Measurements from ENCODE around the gene GRK5.

GRCh38 chr10:119379466-119380071 is 172.2 kb downstream of the GRK5 start:
- TF ChIP-seq, protein P1, sequence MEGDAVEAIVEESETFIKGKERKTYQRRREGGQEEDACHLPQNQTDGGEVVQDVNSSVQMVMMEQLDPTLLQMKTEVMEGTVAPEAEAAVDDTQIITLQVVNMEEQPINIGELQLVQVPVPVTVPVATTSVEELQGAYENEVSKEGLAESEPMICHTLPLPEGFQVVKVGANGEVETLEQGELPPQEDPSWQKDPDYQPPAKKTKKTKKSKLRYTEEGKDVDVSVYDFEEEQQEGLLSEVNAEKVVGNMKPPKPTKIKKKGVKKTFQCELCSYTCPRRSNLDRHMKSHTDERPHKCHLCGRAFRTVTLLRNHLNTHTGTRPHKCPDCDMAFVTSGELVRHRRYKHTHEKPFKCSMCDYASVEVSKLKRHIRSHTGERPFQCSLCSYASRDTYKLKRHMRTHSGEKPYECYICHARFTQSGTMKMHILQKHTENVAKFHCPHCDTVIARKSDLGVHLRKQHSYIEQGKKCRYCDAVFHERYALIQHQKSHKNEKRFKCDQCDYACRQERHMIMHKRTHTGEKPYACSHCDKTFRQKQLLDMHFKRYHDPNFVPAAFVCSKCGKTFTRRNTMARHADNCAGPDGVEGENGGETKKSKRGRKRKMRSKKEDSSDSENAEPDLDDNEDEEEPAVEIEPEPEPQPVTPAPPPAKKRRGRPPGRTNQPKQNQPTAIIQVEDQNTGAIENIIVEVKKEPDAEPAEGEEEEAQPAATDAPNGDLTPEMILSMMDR (IDR thresholded peaks at IDR 0.05), result no peak
- TF ChIP-seq POLR2A (IDR thresholded peaks at IDR 0.05), result no peak

Measured in lower leg skin (tissue), 3 donors.